K562 (cell line): ENCODE measurements around the gene FUNDC1. TPM values are rescaled to one million over a fixed set of nuclear protein-coding genes. Genes with fewer than 3 reads are reported as not detected.

Experiments
- E2F8 ChIP-seq: fragments of 450-650 bp; IDR thresholded peaks from 2 replicates; pipeline ENCODE4 v1.7.1; 2018; ENCODE audit warnings: mild to moderate bottlenecking, low read depth; ENCODE audit not compliant: partially characterized antibody
- ESRRA ChIP-seq: fragments of 450-650 bp; IDR thresholded peaks from 2 replicates; pipeline ENCODE4 v1.6.1; 2014; ENCODE audit warnings: low read depth, mild to moderate bottlenecking, moderate library complexity, borderline replicate concordance
- GABPA ChIP-seq: fragments of 200-800 bp; sonication (Bioruptor generic); conservative IDR thresholded peaks from 2 replicates; pipeline ENCODE4 v1.6.1; 2016; ENCODE audit warnings: low read depth, missing genetic modification characterization, missing compliant biosample characterization
- GABPB2 ChIP-seq: fragments of 250-450 bp; sonication (Bioruptor Pico); conservative IDR thresholded peaks from 2 replicates; pipeline ENCODE4 v1.5.1; 2021; ENCODE audit warnings: mild to moderate bottlenecking
- HES1 ChIP-seq: fragments of 450-650 bp; IDR thresholded peaks from 2 replicates; pipeline ENCODE4 v1.6.1; 2016; ENCODE audit warnings: low read depth, mild to moderate bottlenecking, moderate library complexity
- HNRNPK ChIP-seq: fragments of 200-400 bp; formaldehyde crosslinking; IDR thresholded peaks from one replicate; pipeline ENCODE4 v1.6.1; 2018; ENCODE audit warnings: mild to moderate bottlenecking, low read depth, low read length; ENCODE audit not compliant: poor library complexity, severe bottlenecking
- IRF2 ChIP-seq: sonication (generic); formaldehyde crosslinking; IDR thresholded peaks from 2 replicates; pipeline ENCODE4 v1.8.1; 2022; ENCODE audit warnings: mild to moderate bottlenecking, missing genetic modification reagents
- KAT2B ChIP-seq: IDR thresholded peaks from one replicate; pipeline ENCODE4 v1.6.1; 2012; ENCODE audit warnings: low read depth, mild to moderate bottlenecking, control low read depth, inconsistent platforms, low read length, moderate library complexity
- MYNN ChIP-seq, 2 experiments: sonication (generic); formaldehyde crosslinking in 1 of 2; IDR thresholded peaks; 2 replicates each; pipeline versions ENCODE4 v1.5.0 to v1.6.1; 2016 to 2020; ENCODE audit warnings: antibody characterized with exemption in 1 of 2, missing genetic modification reagents in 1 of 2
- POU5F1 ChIP-seq: fragments of 150-350 bp; IDR thresholded peaks from 2 replicates; pipeline ENCODE4 v1.6.1; 2014; ENCODE audit warnings: borderline replicate concordance, low read length, low read depth, mild to moderate bottlenecking; ENCODE audit not compliant: partially characterized antibody
- PREB ChIP-seq: sonication (generic); formaldehyde crosslinking; IDR thresholded peaks from 2 replicates; pipeline ENCODE4 v1.8.1; 2023; ENCODE audit warnings: mild to moderate bottlenecking, missing genetic modification reagents
- PTRF ChIP-seq: fragments of 450-650 bp; IDR thresholded peaks from 2 replicates; pipeline ENCODE4 v1.6.1; 2016; ENCODE audit warnings: mild to moderate bottlenecking, missing genetic modification characterization, missing compliant biosample characterization
- PYGO2 ChIP-seq: fragments of 450-650 bp; IDR thresholded peaks from 2 replicates; pipeline ENCODE4 v1.6.1; 2016; ENCODE audit warnings: mild to moderate bottlenecking, missing genetic modification characterization, moderate library complexity, missing compliant biosample characterization
- SETDB1 ChIP-seq: IDR thresholded peaks from one replicate; pipeline ENCODE4 v1.6.1; 2012; ENCODE audit warnings: low read length, control low read depth, inconsistent platforms
- SPI1 ChIP-seq: IDR thresholded peaks from 2 replicates; pipeline ENCODE4 v1.6.1; 2011; ENCODE audit warnings: low read depth, low read length, control low read depth, borderline replicate concordance
- SRSF7 ChIP-seq: fragments of 200-400 bp; formaldehyde crosslinking; optimal IDR thresholded peaks from 2 replicates; pipeline ENCODE3; 2017; ENCODE audit warnings: mild to moderate bottlenecking, low read depth, low read length
- SRSF9 ChIP-seq: fragments of 200-400 bp; formaldehyde crosslinking; IDR thresholded peaks from 2 replicates; pipeline ENCODE4 v1.6.1; 2017; ENCODE audit warnings: low read depth, low read length, borderline replicate concordance
- ZNF197 ChIP-seq: fragments of 200-800 bp; sonication (Bioruptor generic); IDR thresholded peaks from 2 replicates; pipeline ENCODE4 v1.6.1; 2016; ENCODE audit warnings: low read depth, missing genetic modification characterization, missing compliant biosample characterization
- ZNF23 ChIP-seq: fragments of 250-450 bp; sonication (Bioruptor Pico); IDR thresholded peaks from 2 replicates; pipeline ENCODE4 v1.4.0; 2020; ENCODE audit warnings: mild to moderate bottlenecking
- ZNF551 ChIP-seq: fragments of 250-450 bp; sonication (Bioruptor Pico); IDR thresholded peaks from 2 replicates; pipeline ENCODE4 v1.5.0; 2021; ENCODE audit warnings: mild to moderate bottlenecking, moderate library complexity
- ZNF740 ChIP-seq, 3 experiments: fragments of 200-800 bp in 1 of 3; sonication (Bioruptor generic) in 1 of 3; sonication (generic) in 1 of 3; formaldehyde crosslinking in 1 of 3; IDR thresholded peaks; 2 replicates each; pipeline versions ENCODE4 v1.6.1 to v1.8.0; 2016 to 2022; ENCODE audit warnings: mild to moderate bottlenecking in 2 of 3, missing compliant biosample characterization in 2 of 3, missing genetic modification characterization in 2 of 3, missing genetic modification reagents in 1 of 3
- polyA plus RNA-seq, 8 experiments: library from polyadenylated mRNA; depleted of rRNA in 4 of 8; stranded (reverse) in 5 of 8; unstranded in 3 of 8; fragments of >200 nt; fragmentation: Nextera tagmentation in 2 of 8; fragmentation: Illumina TruSeq in 1 of 8; extraction: Ambion mirVana in 2 of 8; extraction: Trizol in 1 of 8; gene quantifications; 2 replicates each; pipeline versions ENCODE4 v1.2.1 to v1.2.3, GENCODE V29; 2011 to 2014; ENCODE audit warnings: inconsistent platforms in 1 of 8, missing spikeins in 1 of 8
- total RNA-seq, 7 experiments: library from RNA; depleted of rRNA in 6 of 7; stranded (reverse); fragments of >200 nt in 6 of 7; fragmentation: Illumina TruSeq in 2 of 7; extraction: Trizol in 2 of 7; gene quantifications; 2 replicates each; pipeline versions ENCODE4 v1.2.1 to v1.2.3, GENCODE V29; 2011 to 2021; ENCODE audit warnings: low replicate concordance in 1 of 7

FUNDC1 gene
- total and polyA plus RNA-seq, 9 of the 15 experiments (the other 6 are each of a cell fraction or from before 2014, with no cell fraction given) = 15.6 to 59.1 (median 29.3) TPM

GRCh38 chrX:44483965-44484606 lies 58.6 kb downstream of the FUNDC1 start (continued):
- no peak for TF ChIP-seq HNRNPK
- TF ChIP-seq PYGO2 (tag) = peak; percentile 83
- no peak for TF ChIP-seq GABPA (tag)
- no peak for TF ChIP-seq SRSF7
- no peak for TF ChIP-seq GABPB2 (CRISPR knock-in tag)
- peak; percentile 95 for TF ChIP-seq SPI1
- TF ChIP-seq SRSF9 = no peak
- TF ChIP-seq HES1 = no peak
- TF ChIP-seq ZNF23 (CRISPR knock-in tag) = no peak
- TF ChIP-seq ESRRA = no peak
- TF ChIP-seq PREB (CRISPR knock-in tag) = no peak
- TF ChIP-seq PTRF = peak; percentile 91
- no peak for TF ChIP-seq KAT2B
- TF ChIP-seq SETDB1 = no peak
- TF ChIP-seq IRF2 = no peak
- TF ChIP-seq ZNF551 (CRISPR knock-in tag) = no peak
- peak; percentile 93 for TF ChIP-seq ZNF197
- no peak for TF ChIP-seq E2F8
- TF ChIP-seq MYNN (IDR thresholded peaks at IDR 0.05) = no peak
- TF ChIP-seq MYNN (CRISPR knock-in tag; IDR thresholded peaks at IDR 0.05) = no peak
- no peak for TF ChIP-seq POU5F1
- no peak for TF ChIP-seq ZNF740 (CRISPR knock-in tag; IDR thresholded peaks at IDR 0.05)
- TF ChIP-seq ZNF740 (tag; IDR thresholded peaks at IDR 0.05) = peak in 1 of 2 experiments; percentile 90; a peak in 1 of 4 replicates
